ENCODE results near the gene TAF4.
A peak's percentile ranks its signal among the peaks of the same experiment; 100 is the strongest.
"Not testable (repeated sequence)": the region's sequence is repeated elsewhere in the genome, so short reads cannot be mapped to it uniquely, and the experiment has no call there.

The TAF4 gene

DNA sequence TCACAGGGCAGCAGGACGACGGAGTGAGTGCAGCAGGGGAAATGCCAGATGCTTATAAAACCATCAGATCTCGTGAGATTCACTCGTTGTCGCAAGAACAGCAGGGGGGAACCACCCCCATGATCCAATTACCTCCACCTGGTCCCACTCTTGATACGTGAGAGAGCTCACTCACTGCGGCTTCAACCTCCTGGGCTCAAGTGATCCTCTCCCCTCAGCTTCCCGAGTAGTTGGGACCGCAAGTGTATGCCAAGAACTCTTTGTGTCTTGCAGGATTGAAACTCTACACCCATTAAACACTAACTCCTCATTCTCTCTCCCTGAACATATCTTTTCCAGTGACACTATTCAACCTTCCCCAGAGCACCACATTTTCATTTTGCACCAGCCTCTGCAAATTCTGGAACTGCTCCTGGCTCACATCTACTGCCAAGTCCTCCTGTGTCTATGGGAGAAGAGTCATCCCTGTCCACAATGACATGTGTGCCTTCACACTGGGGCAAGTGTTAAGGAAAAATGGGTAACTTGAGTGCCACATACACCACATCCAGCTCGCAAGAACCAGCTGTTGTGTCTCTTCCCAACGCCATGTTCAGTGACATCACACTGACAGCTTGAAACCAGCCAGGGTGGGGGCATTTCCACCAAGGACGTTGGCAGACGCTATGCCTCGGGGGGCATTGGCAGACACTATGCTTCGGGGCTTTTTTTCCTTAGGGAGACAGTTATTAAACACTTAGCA lies 14.7 kb upstream of the TAF4 start:
- intact Hi-C loops (cut with DNase I) = no loop called here
- DNase-seq = peak in 1 of 10 donors; percentile 40

DNA sequence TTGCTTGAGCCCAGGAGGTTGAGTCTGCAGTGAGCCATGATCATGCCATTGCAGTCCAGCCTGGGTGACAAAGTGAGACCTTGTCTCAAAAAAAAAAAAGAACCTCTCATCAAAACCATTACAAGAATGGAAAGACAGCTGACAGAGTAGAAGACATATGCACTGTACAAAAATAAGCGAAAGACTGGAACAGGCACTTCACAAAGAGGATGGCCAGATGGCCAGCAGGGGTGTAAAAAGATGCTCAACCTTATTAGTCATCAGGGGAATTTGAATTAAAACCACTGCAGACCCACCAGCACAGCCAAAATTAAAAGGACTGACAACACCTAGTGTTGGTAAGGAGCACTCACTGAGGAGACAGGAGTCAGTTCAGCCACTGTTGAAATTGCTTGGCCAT lies 13.5 kb upstream of the TAF4 start:
- DNase-seq = no peak
- intact Hi-C loops (cut with DNase I) = no loop called here

DNA sequence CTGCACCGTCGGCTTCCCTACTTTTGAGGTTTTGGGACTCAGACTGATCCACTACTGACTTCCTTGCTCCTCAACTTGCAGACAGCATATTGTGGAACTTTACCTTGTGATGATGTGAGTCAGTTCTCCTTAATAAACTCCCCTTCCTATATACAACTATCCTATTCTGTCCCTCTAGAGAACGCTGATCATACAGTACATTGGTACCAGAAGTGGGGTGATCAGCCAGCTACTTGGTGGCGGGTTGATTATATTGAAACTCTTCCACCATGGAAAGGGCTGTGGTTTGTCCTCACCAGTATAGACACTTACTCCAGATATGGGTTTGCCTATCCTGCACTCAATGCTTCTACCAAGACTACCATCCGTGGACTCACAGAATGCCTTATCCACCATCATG lies 7.6 kb upstream of the TAF4 start:
- intact Hi-C loops (cut with DNase I) = no loop called here
- no peak for DNase-seq

DNA sequence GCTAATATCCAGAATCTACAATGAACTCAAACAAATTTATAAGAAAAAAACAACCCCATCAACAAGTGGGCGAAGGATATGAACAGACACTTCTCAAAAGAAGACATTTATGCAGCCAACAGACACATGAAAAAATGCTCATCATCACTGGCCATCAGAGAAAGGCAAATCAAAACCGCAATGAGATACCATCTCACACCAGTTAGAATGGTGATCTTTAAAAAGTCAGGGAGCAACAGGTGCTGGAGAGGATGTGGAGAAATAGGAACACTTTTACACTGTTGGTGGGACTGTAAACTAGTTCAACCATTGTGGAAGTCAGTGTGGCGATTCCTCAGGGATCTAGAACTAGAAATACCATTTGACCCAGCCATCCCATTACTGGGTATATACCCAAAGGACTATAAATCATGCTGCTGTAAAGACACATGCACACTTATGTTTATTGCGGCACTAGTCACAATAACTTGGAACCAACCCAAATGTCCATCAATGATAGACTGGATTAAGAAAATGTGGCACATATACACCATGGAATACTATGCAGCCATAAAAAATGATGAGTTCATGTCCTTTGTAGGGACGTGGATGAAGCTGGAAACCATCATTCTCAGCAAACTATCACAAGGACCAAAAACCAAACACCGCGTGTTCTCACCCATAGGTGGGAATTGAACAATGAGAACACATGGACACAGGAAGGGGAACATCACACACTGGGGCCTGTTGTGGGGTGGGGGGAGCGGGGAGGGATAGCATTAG lies 6.2 kb upstream of the TAF4 start:
- DNase-seq; intact Hi-C loops (cut with DNase I): not testable (repeated sequence)

DNA sequence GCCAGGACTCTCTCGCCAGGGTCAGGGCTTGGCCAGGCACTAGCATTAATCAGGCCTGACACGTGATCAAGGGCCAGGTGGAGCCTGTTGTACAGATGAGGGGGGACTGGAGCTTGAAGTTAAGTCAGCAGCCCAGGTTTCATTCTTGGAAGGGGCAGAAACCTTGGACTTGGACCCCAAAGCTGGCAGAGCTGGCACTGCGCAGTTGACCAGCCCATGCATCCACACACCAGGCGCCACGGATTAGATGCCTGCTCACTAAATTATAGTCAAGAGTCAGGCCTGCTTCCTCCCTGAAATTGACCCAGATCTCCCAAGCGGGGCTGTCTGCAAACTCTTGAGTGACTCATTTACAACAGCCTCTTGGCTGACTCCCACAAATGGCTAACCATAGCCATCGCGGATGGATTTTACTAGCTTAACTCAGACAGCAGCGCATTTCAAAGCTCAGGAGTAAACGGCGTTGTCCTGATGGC lies 4.1 kb upstream of the TAF4 start:
- intact Hi-C loops (cut with DNase I) = no loop called here
- DNase-seq = peak in 2 of 10 donors; percentile 65 to 69

DNA sequence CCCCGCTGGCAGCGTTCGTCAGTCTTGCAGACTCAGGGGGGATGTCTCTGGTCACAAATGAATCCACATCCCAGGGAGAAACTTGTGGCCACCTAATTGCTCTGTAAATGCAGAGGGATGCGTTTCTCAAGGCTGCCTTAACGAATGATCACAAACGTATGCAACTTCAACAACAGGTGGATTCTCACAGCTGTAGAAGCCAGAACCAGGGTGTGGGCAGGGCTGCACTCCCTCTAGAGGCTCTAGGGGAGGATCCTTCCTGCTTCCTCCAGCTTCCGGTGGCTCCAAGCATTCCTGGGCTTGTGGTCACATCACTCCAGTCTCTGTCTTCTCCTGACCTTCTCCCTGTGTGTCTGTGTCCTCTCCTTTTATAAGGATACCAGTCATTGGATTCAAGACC lies 3.3 kb upstream of the TAF4 start:
- intact Hi-C loops (cut with DNase I) = no loop called here
- peak in 1 of 10 donors; percentile 14 for DNase-seq

DNA sequence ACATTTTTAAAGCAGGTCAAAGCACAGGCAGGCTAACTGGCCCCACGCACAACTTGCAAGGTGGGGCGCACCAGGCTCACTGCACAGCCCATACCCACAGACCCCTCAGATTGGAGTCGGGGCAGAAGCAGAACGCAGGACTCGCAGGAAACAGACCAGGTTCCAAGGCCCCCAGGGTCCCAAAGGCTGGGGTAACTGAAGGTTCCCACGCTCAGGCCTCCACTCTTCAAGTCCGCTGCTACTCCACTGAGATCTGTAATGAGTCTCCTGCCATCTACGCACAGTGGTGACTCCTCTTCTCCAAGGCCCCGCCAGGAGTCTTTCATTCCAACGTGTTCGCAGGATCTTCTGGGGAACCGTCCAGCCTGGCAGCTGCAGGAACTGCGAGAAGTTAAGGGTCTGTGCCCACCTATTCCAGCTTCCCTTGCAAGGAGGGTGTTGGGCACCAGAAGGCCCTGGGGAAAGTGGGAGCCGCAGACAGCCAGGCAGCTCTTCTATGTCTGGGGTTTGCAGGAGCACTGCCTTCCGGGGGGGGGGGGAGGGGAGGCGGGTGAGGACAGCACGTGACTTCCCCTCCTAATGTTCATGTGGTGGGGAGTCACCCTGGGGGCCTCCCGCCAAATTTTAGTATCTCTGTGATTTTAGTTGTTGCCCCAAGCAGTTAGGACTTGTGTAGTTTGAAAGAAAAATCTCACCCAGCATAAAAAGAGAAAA lies 2.0 kb upstream of the TAF4 start:
- peak in 3 of 10 donors; percentile 46 to 64 (median 63) for DNase-seq
- intact Hi-C loops (cut with DNase I) = loop anchor here (2.0 kb wide), 1 partner anchor 73 kb away; no protein-coding TSS in a partner anchor

DNA sequence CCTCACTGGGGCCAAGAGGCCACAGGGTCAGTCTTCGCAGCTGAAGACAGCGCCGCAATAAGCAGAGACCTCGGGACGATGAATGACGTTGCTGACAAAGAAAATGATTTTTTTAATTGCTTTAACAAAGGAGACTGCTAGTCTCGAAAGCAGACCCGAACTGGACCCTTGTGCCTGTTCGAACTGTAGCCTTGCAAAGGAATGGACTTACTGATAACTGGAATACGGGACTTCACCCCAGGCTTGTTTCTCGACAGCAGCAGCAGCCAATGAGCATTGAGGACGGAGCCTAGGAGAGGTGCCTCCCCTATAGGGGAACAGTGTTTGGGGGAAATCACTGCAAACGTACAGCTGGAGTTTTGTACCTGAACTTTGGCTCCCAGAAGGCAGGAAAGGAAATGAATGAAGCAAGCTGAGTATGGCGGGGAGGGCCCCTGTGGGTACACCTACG lies 1.3 kb upstream of the TAF4 start:
- peak in 4 of 10 donors; percentile 22 to 83 (median 66) for DNase-seq
- intact Hi-C loops (cut with DNase I) = loop anchor here (1.0 to 2.0 kb wide), 2 partner anchors 55 to 74 kb away; partner anchors contain the start of gene LSM14B

DNA sequence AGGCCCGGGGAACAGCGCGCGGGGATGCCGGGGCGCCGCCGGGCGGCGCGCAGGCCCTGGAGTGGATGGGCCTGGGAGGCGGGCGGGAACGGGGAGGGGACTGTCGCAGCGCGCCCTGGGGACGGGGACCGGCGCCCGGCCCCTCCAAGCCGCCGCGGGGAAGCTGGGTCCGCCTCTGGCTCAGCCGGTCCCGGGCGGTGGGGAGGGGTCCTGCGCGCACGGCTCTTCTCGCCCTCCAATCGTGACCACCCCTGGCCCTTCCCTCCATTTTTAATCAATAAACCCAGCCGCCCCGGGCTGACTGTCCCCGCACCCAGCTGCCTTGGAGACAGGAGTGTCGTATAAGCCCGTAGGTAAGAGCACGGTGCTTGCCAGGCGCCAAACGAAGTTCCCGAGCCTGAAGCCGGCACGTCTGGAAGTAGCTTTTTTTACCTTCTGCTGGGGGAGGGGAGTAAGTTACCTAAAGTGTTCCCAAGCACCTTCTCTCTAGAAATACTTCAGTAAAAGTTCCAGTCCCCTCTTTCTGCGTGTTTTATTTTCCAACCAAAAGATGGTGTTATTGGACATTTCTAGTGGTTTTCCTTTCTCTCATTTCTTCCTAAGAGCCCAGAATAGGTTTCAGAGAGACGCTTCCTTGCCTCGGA lies 780 bp upstream of the TAF4 start:
- intact Hi-C loops (cut with DNase I) = loop anchor here (1.0 to 2.0 kb wide), 2 partner anchors 56 to 74 kb away; partner anchors contain the start of gene LSM14B
- peak in 8 of 10 donors; percentile 21 to 88 (median 44) for DNase-seq

DNA sequence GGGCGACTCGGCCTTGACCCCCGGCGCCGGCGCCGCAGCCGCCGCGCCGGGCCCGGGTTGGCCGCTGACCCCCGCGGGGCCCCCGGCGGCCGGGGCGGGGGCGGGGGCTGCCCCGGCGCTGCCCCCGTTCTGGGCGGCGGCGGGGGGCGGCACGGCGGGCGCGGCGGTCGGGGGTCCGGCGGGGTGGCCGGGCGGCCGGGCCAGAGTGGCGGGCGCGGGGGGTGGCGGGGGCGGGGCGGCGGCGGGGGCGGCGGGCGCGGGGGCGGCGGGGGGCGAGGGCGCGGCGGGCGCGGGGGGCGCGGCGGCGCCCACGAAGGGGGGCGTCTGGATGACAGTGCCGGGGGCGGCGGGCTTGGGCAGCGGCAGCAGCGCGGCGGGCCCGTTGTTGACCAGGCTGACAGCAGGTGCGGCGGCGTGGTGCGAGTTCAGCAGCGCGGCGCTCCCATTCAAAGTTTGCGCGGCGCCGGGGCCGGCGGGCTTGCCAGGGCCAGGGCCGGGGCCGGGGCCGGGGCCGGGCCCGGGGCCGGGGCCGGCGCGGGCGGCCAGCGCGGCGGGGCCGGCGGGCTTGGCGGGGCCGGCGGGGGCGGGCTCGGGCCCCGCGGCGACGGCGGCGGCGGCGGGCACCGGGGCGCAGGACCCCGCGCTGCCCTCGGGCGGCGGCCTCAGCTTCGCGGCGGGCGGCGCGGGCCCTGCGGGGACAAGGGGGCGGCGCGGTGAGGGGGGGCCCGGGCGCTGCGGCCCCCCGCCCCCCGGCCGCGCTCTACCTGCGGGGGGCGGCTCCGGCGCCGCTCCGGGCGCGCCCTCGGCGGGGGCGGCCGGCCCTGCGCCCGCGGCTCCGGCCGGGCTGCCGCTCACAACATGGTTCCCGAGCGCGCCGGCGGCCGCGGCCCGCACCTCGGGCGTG lies 659 bp downstream of the TAF4 start:
- intact Hi-C loops (cut with DNase I) = loop anchor here (5.0 kb wide), 1 partner anchor 48 kb away; no protein-coding TSS in a partner anchor
- DNase-seq = peak in 2 of 10 donors; percentile 76 to 86

DNA sequence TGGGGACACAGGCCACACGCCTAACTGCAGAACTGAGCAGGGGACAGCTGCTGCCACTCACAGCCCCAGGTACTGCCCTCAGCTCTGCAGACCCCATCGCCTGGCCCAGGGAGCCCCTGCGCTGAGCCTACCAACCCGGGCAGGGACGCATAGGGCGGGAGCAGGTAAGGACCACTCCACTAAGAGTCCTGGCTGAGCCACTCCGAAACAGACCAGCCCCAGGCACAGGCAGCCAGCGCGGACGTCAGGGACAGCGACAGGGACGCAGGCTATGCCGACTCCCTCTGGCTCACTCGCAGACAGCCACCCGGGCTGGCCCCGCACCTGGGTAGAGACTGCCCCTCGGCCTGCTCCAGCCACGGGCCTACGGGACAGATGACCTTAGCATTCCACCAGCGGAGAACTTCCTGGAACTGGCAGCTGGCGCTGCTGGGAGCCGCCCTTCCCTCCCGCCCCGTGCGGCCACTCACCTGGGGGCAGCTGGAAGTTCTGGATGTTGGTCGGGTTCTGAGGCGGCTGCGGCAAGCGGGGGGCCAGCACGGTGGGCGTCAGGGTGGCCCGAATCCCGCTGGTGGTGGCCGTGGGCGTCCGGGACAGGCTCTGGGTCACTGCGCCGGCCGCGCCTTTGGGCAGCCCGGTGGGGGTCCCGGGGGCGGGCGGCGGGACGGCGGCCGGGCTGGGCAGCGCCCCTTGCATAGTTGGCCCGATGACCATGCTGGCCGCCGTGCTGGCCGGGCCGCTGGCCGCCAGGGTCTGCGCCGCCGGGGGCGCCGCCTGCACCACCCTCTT lies 1.5 kb downstream of the TAF4 start:
- intact Hi-C loops (cut with DNase I) = loop anchor here (5.0 kb wide), 1 partner anchor 47 kb away; no protein-coding TSS in a partner anchor
- DNase-seq = peak in 3 of 10 donors; percentile 23 to 88 (median 86)

DNA sequence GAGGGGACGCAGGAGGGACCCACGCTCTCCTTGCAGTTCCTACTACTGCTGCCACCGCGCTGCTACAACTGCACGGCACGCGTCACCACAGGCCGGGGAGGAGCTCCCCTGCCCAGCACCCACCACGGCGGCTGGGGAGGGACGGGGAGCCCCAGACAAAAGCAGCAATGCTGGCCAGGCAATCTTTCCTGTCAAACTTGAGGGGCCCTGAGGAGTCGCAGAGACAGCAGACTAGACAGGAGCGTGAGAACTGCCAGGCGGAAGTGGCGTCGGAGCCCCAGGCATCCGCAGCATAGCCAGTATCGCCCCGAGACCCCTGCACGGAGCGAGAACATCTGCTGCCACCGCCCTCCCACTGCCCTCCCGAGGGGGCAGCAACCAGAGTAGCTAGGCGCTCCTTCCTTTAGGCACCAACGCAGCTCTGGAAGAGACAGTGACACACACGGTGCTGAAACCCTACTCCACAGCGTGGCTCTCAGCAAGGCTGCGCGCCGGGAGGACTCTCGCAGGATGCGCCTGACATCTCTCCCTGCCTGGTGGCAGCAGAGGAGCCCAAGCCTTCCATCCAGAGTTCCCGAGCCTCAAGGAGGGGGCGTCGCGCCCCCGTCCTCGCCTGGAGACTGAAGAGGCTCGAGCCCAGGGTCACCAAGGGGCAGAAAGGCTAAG lies 2.2 kb downstream of the TAF4 start:
- intact Hi-C loops (cut with DNase I) = loop anchor here (5.0 kb wide), 1 partner anchor 46 kb away; no protein-coding TSS in a partner anchor
- peak; percentile 25 to 92 (median 52) for DNase-seq

DNA sequence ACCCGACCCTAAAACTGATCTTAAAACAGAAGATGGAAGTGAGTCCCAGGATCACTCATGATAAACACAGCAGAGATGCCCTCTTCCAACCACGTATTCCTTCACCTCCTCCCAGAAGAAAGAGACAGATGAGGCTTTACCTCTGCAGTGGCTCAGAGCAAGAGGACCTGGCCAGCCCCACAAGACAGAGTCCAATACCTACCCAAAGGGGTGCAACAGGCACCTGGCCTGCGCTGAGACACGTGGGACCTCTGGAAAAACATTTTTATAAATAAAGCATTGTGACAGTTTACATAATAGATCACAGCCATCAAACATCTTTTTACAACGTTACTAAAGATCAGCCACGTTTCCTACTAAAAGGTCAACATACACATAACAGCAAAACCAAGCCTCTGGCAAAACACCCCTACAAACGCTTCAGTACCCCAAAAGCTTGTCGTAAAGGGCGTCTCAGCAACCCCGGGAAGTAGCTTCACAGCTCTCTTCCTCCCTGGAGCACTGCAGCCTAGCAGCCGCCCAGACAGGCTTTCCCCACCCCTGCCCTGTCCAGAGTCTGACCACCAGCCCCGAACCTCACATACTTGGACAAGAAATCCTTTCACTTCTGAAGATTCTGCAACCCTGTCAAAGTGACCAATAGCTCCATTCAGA lies 2.9 kb downstream of the TAF4 start:
- intact Hi-C loops (cut with DNase I) = loop anchor here (5.0 kb wide), 1 partner anchor 45 kb away; no protein-coding TSS in a partner anchor
- DNase-seq = peak in 2 of 10 donors; percentile 7 to 36

DNA sequence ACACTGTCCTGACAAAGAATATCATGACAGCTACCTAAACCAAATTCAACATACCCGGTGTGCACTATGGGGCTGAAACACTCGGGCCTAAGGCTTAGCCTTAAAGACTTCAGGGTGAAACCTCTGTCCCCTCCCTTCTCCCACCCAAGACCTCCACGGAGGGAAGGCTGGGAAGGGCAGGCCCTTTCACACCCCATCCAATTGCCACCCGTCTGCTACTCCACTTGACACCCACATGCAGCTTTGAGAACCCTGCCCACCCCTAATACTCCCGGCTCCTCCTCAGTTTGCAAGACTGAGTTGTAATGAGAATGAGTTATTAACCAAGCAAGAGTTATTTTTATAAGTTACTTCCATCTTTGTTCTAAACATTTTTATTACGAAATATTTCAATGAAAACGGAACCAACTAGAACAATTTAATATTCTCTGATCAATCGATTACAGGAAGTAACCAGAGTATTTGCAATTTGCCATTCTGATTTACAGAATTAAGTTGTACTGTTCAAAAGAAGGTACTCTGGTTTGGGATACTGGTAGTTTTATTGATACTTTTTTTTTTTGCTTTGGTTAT lies 3.7 kb downstream of the TAF4 start:
- intact Hi-C loops (cut with DNase I) = loop anchor here (5.0 kb wide), 1 partner anchor 45 kb away; no protein-coding TSS in a partner anchor
- DNase-seq = peak in 1 of 10 donors; percentile 36

DNA sequence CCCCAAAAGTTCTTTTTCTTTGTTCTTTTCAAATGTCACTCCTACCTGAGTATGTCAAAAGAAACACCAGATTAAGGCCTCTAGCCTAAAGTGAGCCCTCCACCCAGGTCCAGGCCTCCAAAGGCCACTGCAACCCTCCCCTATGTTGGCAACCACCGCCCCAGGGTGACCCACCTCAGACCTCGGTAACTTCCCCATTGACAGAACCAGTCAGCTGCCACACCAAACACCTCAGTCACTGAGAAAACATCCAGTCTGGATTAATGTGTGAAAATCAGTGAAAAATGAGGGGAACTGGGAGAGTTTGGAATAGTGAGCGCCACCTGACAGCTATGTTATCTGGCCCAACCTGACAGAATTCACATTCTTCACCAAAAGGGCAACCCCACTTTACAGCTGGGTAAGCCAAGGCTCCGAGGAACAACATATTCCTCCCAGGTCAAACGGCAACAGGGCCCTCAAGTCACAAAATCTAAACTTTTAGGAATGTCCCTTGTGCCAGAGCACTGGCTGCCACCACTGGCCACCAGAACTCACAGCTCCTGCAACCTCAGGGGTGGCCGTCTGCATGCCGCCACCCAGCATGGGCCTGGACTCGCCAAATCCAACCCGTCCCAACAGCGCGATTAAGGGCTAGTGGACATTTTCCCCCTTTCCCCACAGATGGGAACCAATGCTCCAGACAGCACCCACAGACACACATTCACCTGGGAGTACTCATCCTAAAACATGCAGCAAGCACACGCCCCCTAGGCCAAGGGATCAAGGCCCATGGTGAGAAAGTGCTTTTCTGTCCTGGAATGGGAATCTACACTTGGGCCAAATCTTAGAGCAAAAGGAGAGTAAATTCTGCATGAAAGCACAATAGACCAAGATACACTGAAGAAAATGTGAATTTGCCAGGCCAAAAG lies 4.8 kb downstream of the TAF4 start:
- DNase-seq = peak in 3 of 10 donors; percentile 42 to 58 (median 42)
- intact Hi-C loops (cut with DNase I) = loop anchor here (5.0 kb wide), 1 partner anchor 44 kb away; no protein-coding TSS in a partner anchor

All from posterior cingulate gyrus (tissue), 11 donors.